Mammary epithelial cell (primary cell): ENCODE data around the gene TTC3.
"Not testable (repeated sequence)": the region's sequence is repeated elsewhere in the genome, so short reads cannot be mapped to it uniquely, and the experiment has no call there.

Experiments
- EZH2 ChIP-seq: IDR thresholded peaks from 2 replicates; pipeline ENCODE4 v1.6.1; 2012; ENCODE audit warnings: low read length, inconsistent platforms, borderline replicate concordance
- TF ChIP-seq, protein P1 (sequence below), 2 donors: IDR thresholded peaks in 1 of 2; conservative IDR thresholded peaks in 1 of 2; 2 replicates each; pipeline ENCODE4 v1.5.1; 2011 to 2012; ENCODE audit warnings: inconsistent platforms in 2 of 2, low read length in 2 of 2, mild to moderate bottlenecking in 2 of 2, control low read depth in 1 of 2, low read depth in 1 of 2; ENCODE audit not compliant: insufficient read depth in 1 of 2; ENCODE audit errors: extremely low read depth in 1 of 2

DNA sequence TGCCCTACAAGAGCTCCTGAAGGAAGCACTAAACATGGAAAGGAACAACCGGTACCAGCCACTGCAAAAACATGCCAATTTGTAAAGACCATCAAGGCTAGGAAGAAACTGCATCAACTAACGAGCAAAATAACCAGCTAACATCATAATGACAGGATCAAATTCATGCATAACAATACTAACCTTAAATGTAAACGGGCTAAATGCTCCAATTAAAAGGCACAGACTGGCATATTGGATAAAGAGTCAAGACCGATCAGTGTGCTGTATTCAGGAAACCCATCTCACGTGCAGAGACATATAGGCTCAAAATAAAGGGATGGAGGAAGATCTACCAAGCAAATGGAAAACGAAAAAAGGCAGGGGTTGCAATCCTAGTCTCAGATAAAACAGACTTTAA is 38.0 kb downstream of the TTC3 start:
- TF ChIP-seq, protein P1, sequence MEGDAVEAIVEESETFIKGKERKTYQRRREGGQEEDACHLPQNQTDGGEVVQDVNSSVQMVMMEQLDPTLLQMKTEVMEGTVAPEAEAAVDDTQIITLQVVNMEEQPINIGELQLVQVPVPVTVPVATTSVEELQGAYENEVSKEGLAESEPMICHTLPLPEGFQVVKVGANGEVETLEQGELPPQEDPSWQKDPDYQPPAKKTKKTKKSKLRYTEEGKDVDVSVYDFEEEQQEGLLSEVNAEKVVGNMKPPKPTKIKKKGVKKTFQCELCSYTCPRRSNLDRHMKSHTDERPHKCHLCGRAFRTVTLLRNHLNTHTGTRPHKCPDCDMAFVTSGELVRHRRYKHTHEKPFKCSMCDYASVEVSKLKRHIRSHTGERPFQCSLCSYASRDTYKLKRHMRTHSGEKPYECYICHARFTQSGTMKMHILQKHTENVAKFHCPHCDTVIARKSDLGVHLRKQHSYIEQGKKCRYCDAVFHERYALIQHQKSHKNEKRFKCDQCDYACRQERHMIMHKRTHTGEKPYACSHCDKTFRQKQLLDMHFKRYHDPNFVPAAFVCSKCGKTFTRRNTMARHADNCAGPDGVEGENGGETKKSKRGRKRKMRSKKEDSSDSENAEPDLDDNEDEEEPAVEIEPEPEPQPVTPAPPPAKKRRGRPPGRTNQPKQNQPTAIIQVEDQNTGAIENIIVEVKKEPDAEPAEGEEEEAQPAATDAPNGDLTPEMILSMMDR (conservative IDR thresholded peaks at IDR 0.05 in 1 of 2, IDR thresholded peaks at IDR 0.05 in 1 of 2; ENCODE audit: extremely low read depth in 1 of 2, insufficient read depth in 1 of 2, low read depth in 1 of 2, low read length in 2 of 2): not testable (repeated sequence)
- TF ChIP-seq EZH2: not testable (repeated sequence)
